GM12891 (cell line): ENCODE measurements around the gene ATE1.

Experiments used
- POLR2A ChIP-seq: IDR thresholded peaks from 2 replicates; pipeline ENCODE4 v1.6.1; 2011; ENCODE audit warnings: low read depth, low read length, control low read depth
- POLR2AphosphoS5 ChIP-seq: IDR thresholded peaks from 2 replicates; pipeline ENCODE4 v1.6.1; 2011; ENCODE audit warnings: low read depth, low read length, control low read depth
- SPI1 ChIP-seq: IDR thresholded peaks from 2 replicates; pipeline ENCODE4 v1.6.1; 2011; ENCODE audit warnings: low read depth, low read length, control low read depth
- TAF1 ChIP-seq: IDR thresholded peaks from 2 replicates; pipeline ENCODE4 v1.6.1; 2011; ENCODE audit warnings: low read depth, low read length, control low read depth

DNA sequence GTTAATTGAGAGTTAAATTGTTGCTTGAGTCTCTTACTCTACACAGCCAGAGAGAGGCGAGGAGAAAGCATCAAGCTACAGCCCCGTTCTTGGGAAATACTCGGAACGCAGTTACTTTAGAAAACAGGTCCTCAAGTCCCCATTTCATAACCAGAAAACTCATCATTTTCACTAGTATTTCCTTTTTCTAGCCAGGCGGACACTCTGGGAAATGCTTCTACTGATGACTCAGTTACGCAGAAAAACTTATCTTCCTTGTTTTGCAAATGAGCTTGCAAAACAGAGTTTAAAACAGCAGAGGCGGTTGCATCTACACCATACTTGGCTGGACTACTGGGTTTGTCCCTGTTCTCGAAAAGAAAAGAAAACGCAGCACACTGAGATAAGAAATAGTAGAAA, 218.2 kb downstream of the ATE1 start:
- TF ChIP-seq POLR2A: no peak
- TF ChIP-seq TAF1: no peak
- TF ChIP-seq POLR2AphosphoS5: no peak
- no peak for TF ChIP-seq SPI1
